ENCODE results near the gene CGB1.

DNA sequence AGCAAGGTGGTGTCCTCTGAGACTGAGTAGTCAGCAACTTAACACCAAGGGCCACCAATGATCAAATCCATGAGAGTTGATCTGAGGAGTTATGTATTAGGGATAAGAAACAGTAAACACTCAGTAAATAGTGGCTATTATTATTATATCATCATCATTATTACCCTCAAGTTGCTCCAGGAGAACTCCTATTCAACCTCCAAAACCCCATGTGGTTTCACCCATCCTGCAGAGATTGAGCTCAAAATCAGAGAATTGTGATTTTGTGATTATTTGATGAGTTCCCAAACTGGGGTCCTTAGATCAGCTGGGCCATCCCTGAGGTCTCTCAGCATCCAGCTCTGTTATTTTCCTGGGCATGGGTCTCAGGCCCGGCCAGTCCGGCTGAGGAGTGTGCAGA, 24.3 kb upstream of the CGB1 start:
- TF ChIP-seq POLR2A (IDR thresholded peaks at IDR 0.05) (no peak), POLR2AphosphoS5 (IDR thresholded peaks at IDR 0.05) (no peak)
- TF ChIP-seq, protein P1, sequence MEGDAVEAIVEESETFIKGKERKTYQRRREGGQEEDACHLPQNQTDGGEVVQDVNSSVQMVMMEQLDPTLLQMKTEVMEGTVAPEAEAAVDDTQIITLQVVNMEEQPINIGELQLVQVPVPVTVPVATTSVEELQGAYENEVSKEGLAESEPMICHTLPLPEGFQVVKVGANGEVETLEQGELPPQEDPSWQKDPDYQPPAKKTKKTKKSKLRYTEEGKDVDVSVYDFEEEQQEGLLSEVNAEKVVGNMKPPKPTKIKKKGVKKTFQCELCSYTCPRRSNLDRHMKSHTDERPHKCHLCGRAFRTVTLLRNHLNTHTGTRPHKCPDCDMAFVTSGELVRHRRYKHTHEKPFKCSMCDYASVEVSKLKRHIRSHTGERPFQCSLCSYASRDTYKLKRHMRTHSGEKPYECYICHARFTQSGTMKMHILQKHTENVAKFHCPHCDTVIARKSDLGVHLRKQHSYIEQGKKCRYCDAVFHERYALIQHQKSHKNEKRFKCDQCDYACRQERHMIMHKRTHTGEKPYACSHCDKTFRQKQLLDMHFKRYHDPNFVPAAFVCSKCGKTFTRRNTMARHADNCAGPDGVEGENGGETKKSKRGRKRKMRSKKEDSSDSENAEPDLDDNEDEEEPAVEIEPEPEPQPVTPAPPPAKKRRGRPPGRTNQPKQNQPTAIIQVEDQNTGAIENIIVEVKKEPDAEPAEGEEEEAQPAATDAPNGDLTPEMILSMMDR (IDR thresholded peaks at IDR 0.05): no peak

All from prostate gland (tissue), 2 donors.